GM19468 (cell line): ENCODE measurements around the gene RPL22L1.
"Not testable (repeated sequence)": the region's sequence is repeated elsewhere in the genome, so short reads cannot be mapped to it uniquely, and the experiment has no call there.

Experiments used
- ATAC-seq: cut with Tn5 transposase; IDR thresholded peaks from one replicate; pipeline ENCODE4 v1.9.1; 2021; ENCODE audit warnings: mild to moderate bottlenecking, moderate library complexity, moderate number of reproducible peaks; ENCODE audit not compliant: unreplicated experiment; ENCODE audit errors: extremely low read depth

RPL22L1 gene

DNA sequence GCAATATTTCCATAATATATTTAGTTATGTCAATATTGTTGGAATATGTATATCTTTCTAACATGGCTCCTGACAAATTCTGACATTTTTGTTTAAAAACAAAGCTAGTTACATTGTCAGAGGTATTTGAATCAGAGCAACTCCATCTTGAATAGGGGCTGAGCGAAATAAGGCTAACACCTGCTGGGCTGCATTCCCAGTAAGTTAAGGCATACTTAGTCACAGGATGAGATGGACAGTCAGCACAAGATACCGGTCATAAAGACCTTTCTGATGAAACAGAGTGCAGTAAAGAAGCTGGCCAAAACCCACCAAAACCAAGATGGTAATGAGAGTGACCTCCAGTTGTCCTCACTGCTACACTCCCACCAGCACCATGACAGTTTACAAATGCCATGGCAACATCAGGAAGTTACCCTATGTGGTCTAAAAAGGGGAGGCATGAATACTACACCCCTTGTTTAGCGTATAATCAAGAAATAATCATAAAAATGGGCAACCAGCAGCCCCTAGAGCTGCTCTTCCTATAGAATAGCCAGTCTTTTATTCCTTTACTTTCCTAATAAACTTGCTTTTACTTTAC is 30.4 kb downstream of the RPL22L1 start:
- no peak for ATAC-seq

DNA sequence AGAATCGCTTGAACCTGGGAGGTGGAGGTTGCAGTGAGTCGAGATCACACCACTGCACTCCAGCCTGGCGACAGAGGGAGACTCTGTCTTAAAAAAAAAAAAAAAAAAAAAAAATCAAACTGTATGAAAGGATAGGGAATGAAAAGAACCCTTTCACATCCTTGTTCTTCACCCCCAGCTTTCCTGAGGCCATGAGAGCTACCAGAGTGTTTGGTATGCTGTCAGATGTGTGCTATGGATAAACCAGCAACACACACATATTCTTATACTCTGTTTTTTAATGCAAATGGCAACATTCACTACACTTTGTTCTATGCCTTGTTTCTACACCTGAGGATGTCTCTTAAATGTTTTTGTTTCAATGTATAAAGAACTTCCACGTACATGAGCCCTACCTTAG is 33.5 kb downstream of the RPL22L1 start:
- ATAC-seq = no peak

DNA sequence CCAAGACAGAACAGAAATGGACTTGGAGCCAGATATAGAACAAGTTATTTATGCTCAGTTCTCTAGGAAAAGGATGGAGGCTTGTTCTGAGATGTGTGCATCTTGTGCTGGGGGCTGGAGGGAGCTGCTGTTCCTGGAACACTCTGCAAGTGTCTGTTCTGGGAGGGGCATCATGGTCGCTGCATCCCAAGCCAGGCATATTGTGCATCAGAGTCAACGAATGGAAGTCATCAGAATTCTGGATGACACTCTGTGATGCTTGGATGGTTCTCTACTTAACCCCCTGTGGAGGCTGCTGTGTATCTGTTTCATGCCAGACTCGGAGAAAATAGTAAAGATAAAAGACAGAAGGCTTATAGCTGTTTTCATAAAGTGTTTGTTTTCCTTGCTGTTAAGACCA is 34.7 kb downstream of the RPL22L1 start:
- ATAC-seq = no peak

DNA sequence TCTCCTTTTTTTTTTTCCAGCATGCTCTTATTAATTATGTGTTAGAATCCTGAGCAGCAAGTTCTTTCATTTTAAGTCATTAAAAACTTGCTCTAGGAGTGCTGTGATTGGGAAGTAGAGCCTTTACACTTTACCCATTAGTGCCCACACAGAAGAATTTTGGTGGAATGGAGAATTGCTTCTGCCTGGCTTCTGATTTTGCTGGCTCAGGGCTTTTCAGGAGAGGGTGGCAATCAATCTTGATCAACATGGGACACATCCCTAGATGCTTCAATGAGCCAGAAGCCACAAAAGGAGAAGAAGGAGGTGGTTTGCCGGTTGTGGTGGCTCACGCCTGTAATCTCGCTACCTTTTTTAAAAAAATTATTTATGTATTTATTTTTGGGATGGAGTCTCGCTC is 39.4 kb downstream of the RPL22L1 start:
- ATAC-seq = no peak

DNA sequence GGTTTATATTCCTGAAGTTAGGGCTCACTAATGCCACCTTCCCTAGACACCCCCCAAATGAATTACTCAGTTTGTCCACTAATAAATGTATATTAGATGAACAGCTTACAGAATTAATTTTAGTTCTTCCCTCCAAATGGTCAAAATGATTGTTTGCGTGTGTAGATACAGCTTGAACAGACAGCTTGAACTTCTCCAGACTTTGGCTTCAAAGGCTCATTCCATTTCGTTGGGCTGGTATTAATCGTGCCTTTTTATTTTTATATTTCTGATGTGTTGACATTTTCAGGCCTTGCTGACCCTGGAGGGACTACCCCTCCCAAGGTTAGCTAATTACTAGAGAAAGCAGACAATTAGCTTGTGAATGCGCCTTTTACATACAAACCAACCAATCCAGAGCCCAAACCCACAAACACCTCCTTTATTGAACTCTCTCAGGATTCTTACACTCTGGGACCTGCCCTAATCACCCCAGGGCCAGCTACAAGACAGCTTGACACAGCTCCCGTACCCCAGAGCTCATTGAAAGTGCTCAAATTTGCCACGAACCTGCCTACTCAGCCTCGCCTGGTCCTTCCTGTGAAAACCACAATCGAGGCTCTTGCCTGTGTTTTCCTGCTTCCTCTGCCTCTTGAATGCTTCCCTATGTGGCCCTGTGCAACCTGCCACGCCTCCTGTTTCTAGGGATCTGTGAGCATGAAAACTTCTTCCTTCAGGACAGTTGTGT is 40.3 kb downstream of the RPL22L1 start:
- ATAC-seq = no peak

DNA sequence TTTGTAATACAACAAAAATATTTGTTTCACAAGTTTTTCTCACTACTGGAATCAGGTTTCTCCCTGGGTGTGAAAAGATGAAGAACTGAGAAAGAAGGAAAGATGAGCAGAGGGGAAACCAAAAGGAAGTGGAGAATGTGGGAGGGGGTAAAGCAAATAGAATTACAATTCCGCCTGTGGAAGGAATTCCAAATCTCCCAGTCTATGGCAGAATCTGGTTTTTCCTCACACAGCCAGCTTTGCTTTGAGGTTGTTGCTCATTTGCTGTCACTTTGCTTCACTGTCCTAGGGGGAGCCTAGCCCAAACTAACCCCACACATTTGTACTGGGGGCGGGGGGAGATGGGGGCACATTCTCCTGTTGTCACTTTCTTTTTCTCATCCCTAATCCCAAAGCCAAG is 43.9 kb downstream of the RPL22L1 start:
- no peak for ATAC-seq

DNA sequence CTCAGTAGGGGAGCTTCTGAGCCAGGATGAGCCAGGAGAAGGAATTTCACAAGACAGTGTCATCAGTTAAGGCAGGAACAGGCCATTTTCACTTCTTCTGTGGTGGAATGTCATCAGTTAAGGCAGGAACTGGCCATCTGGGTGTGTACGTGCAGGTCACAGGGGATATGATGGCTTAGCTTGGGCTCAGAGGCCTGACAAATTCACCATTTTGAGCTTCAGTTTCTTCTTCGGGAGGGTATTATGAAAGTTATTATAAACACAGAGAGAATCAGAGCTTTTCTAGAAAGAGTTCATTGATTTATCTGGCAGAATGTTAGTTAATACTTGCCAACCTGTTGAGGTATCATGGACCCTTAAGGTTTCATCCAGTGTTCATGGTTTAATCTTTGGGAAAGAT is 46.4 kb downstream of the RPL22L1 start:
- not testable (repeated sequence) for ATAC-seq

DNA sequence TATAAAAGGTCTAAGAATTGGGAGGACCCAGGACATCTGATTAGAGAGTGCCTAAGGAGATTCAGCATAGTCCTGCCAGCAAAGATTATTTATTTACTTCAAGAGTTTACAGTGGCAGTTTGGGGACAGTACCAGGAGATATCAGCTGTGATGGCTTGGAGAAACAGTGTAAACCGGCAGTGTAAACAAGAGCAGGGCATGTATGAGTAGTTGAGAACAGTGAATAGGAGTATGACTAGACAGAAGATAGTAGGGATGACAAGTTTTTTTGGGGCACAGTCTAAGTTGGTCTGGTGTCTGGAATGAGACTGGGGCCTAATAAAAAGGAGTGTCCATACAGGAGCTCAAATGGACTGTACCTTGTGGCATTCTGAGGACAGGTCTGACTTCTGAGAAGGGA is 51.7 kb downstream of the RPL22L1 start:
- ATAC-seq = not testable (repeated sequence)

DNA sequence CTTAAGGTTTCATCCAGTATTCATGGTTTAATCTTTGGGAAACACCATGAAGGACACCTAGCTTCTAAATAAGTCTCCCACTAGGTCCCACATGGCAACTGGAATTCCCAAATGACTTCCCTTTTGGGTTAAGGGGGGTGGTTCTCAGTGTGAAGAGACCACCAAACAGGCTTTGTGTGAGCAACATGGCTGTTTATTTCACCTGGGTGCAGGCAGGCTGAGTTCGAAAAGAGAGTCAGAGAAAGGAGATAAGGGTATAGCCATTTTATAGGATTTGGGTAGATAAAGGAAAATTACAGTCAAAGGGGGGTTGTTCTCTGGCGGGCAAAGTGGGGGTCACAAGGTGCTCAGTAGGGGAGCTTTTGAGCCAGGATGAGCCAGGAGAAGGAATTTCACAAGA is 52.5 kb downstream of the RPL22L1 start:
- ATAC-seq = not testable (repeated sequence)

DNA sequence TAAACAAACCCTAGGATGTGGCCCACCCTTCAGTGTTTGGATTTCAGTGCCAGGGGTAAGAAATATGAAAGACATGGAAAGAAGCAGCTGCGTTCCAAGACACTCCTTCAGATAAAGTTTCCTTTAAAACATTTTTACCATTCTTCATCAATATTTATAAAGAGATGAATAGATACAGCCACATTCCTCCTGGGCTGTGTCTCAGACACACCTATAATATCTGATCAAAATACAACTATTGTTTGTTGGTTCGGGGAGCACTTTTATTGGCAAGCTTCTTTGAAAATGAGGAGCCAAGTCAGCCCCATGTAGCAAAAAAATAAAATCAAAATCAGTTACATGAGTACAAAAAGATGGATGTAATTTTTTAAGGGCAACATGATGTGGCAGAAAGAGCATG is 53.2 kb downstream of the RPL22L1 start:
- no peak for ATAC-seq

DNA sequence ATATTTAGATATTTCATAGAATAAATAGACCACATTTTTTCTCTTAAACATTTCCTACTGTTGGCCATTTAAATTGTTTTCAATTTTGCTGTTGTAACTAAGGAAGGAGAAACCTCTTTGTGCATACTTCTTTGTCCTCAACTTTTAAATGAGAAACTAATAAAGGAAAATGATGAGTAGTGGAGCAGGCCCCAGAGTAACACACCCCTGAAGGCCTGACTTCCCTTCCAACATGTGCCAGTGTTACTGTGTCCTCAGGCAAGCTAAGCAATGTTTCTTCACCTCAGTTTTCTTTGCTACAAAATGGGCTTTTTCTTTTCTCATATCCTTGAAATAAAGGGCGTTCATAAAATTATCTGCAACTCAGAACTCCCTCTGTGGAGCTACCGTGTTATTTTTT is 53.7 kb downstream of the RPL22L1 start:
- no peak for ATAC-seq

DNA sequence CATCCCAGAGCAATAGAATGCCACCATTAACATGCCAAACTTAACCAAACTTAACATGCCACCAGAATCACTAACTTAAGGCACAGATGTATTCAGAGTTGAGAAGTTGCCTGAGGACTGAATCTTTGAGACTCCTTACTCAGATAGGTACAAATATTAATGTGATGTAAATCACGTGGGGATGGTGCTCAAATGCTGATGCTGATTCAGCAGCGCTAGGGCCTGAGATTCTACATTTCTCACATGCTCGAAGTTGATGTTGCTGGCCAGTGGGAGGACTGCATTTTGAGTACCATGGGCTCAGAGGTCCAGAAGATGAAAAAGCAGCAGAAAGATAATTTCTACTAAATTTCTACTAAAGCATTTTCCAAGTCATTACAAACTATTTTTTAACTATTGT is 54.1 kb downstream of the RPL22L1 start:
- ATAC-seq = no peak

DNA sequence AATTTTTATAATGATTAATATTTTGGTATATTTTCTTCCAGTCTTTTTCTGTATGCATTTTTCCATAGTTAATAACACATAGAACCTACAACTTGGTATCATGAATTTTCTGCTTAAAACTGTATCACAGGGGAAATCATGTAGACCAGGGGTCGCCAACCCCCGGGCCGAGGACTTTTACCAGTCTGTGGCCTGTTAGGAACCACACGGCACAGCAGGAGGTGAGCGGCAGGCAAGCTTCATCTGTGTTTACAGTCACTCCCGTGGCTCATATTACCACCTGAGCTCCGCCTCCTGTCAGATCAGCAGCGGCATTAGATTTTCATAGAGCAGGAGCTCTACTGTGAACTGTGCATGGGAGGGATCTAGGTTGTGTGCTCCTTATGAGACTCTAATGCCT is 54.7 kb downstream of the RPL22L1 start:
- no peak for ATAC-seq
